Fibroblast of lung (primary cell): ENCODE results near the gene LGALS8. TPM values are rescaled to one million over a fixed set of nuclear protein-coding genes. Genes with fewer than 3 reads are reported as not detected.

Experiments
- DNase-seq, 2 donors: peaks; one replicate each; pipeline versions ENCODE4 v3.0.0 to v3.0.0-alpha.2; 2010; ENCODE audit warnings: low read depth in 2 of 2
- H2AFZ ChIP-seq: 2 replicates; pipeline ENCODE4 v1.5.1; 2012; ENCODE audit warnings: low read length, control low read depth, inconsistent platforms
- H3K27ac ChIP-seq: 2 replicates; pipeline ENCODE4 v1.5.1; 2011; ENCODE audit warnings: low read length, control low read depth; ENCODE audit not compliant: insufficient read depth
- H3K27me3 ChIP-seq: 2 replicates; pipeline ENCODE4 v1.5.1; 2011; ENCODE audit warnings: mild to moderate bottlenecking, low read length; ENCODE audit not compliant: control insufficient read depth, insufficient read depth
- H3K36me3 ChIP-seq: 2 replicates; pipeline ENCODE4 v1.5.1; 2011; ENCODE audit warnings: low read length; ENCODE audit not compliant: control insufficient read depth, insufficient read depth
- H3K4me1 ChIP-seq: 2 replicates; pipeline ENCODE4 v1.5.1; 2011; ENCODE audit warnings: low read length; ENCODE audit not compliant: control insufficient read depth, insufficient read depth; ENCODE audit errors: extremely low read depth
- H3K4me2 ChIP-seq: 2 replicates; pipeline ENCODE4 v1.5.1; 2011; ENCODE audit warnings: low read length, control low read depth; ENCODE audit not compliant: insufficient read depth; ENCODE audit errors: extremely low read depth
- H3K4me3 ChIP-seq, 4 experiments: fragments of 200-600 bp in 1 of 4; sonication (generic) in 1 of 4; replicated peaks in 1 of 4; 2 replicates each; pipeline ENCODE4 v1.5.1; 2011 to 2016; ENCODE audit warnings: low read length in 4 of 4, low read depth in 3 of 4, mild to moderate bottlenecking in 3 of 4, control low read depth in 2 of 4, inconsistent platforms in 1 of 4, mixed read lengths in 1 of 4; ENCODE audit not compliant: insufficient read depth in 1 of 4; ENCODE audit errors: control extremely low read depth in 1 of 4
- H3K79me2 ChIP-seq: 2 replicates; pipeline ENCODE4 v1.5.1; 2012; ENCODE audit warnings: mild to moderate bottlenecking, low read length, inconsistent platforms; ENCODE audit not compliant: control insufficient read depth, insufficient read depth
- H3K9ac ChIP-seq: 2 replicates; pipeline ENCODE4 v1.5.1; 2011; ENCODE audit warnings: mild to moderate bottlenecking, low read length, control low read depth; ENCODE audit not compliant: insufficient read depth
- H3K9me3 ChIP-seq: 2 replicates; pipeline ENCODE4 v1.5.1; 2012; ENCODE audit warnings: low read depth, low read length; ENCODE audit not compliant: control insufficient read depth, insufficient read depth
- H4K20me1 ChIP-seq: 2 replicates; pipeline ENCODE4 v1.5.1; 2011; ENCODE audit warnings: low read length; ENCODE audit not compliant: control insufficient read depth, insufficient read depth; ENCODE audit errors: extremely low read depth
- CTCF ChIP-seq, 2 donors: IDR thresholded peaks in 1 of 2; conservative IDR thresholded peaks in 1 of 2; 1 replicate in 1 of 2; 2 replicates in 1 of 2; pipeline ENCODE4 v1.5.1; 2011 to 2012; ENCODE audit warnings: low read length in 2 of 2, control low read depth in 1 of 2, inconsistent platforms in 1 of 2, low read depth in 1 of 2, mild to moderate bottlenecking in 1 of 2
- EZH2 ChIP-seq: IDR thresholded peaks from 2 replicates; pipeline ENCODE4 v1.5.1; 2012; ENCODE audit warnings: low read length, control low read depth, mild to moderate bottlenecking; ENCODE audit errors: missing control alignments
- polyA plus RNA-seq, 2 donors: library from polyadenylated mRNA; depleted of rRNA in 1 of 2; stranded (reverse) in 1 of 2; unstranded in 1 of 2; fragments of >200 nt; gene quantifications; 2 replicates each; pipeline ENCODE4 v1.2.1, GENCODE V29; 2011 to 2012; ENCODE audit warnings: missing spikeins in 1 of 2
- total RNA-seq: library from RNA; depleted of rRNA; stranded (reverse); fragments of >200 nt; gene quantifications from 2 replicates; pipeline ENCODE4 v1.2.1, GENCODE V29; 2014

LGALS8 gene
- total and polyA plus RNA-seq, 2 donors (not counting 1 experiment from before 2014, with no cell fraction given): 53.1 to 64.2 TPM

- Histone ChIP-seq H3K4me3 (no peak overlapping the region), H3K9ac (no peak overlapping the region), H3K4me1 (no peaks in the 10 kb centered on the region), H3K27me3 (no peaks in the 10 kb centered on the region), H3K36me3 (no peaks in the 10 kb centered on the region), H2AFZ (no peak overlapping the region), H3K9me3 (no peaks in the 10 kb centered on the region), H3K4me2 (no peak overlapping the region), H3K79me2 (peaks cover 13% of the 10 kb centered on the region), H4K20me1 (no peaks in the 10 kb centered on the region), H3K27ac (no peak overlapping the region)
- DNase-seq: no peak
- TF ChIP-seq CTCF (conservative IDR thresholded peaks at IDR 0.05 in 1 of 2, IDR thresholded peaks at IDR 0.05 in 1 of 2; ENCODE audit: low read depth in 1 of 2, low read length in 2 of 2) (no peak), EZH2 (no peak)
Measured at GRCh38 chr1:236526079-236526478, 2.3 kb downstream of the LGALS8 start.

DNA sequence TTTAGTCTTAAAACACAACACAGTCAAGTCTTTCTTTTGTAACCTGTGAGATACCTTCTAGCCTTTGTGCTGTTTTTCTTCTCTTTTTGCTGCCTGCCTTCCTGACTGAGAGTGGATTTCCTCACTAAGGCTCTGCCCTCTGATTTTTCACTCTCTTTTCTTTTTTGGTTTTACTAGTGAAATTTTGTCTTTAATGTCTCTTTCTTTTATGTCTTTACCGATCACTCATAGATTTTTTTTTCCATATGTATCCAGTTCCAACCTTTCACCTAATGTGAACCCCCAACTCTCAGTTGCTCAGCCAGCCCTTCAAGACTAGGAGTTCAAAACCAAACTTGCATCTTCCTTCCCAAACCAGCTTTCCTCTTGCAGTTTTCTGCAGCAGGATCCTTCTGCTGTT lies 6.5 kb downstream of the LGALS8 start:
- no peak for DNase-seq
- no peaks in the 10 kb centered on the region for H3K4me1 ChIP-seq
- no peak overlapping the region for H2AFZ ChIP-seq
- H3K9me3 ChIP-seq: no peaks in the 10 kb centered on the region
- no peak overlapping the region for H3K4me3 ChIP-seq
- no peak overlapping the region for H3K4me2 ChIP-seq
- TF ChIP-seq CTCF (conservative IDR thresholded peaks at IDR 0.05 in 1 of 2, IDR thresholded peaks at IDR 0.05 in 1 of 2; ENCODE audit: low read depth in 1 of 2, low read length in 2 of 2) (no peak), EZH2 (no peak)
- no peaks in the 10 kb centered on the region for H3K27me3 ChIP-seq
- H3K36me3 ChIP-seq: no peaks in the 10 kb centered on the region
- H4K20me1 ChIP-seq: no peaks in the 10 kb centered on the region
- H3K27ac ChIP-seq: no peak overlapping the region
- H3K79me2 ChIP-seq: peaks cover 3% of the 10 kb centered on the region
- H3K9ac ChIP-seq: no peak overlapping the region

GRCh38 chr1:236530959-236531358 lies 7.2 kb downstream of the LGALS8 start:
- H3K79me2 ChIP-seq: peaks cover 2% of the 10 kb centered on the region
- DNase-seq: no peak
- no peak overlapping the region for H3K4me3 ChIP-seq
- H3K27ac ChIP-seq: no peak overlapping the region
- no peak for TF ChIP-seq EZH2
- TF ChIP-seq CTCF (conservative IDR thresholded peaks at IDR 0.05 in 1 of 2, IDR thresholded peaks at IDR 0.05 in 1 of 2; ENCODE audit: low read depth in 1 of 2, low read length in 2 of 2): no peak
- H3K27me3 ChIP-seq: no peaks in the 10 kb centered on the region
- no peaks in the 10 kb centered on the region for H4K20me1 ChIP-seq
- H3K36me3 ChIP-seq: no peaks in the 10 kb centered on the region
- H3K9me3 ChIP-seq: no peaks in the 10 kb centered on the region
- H3K9ac ChIP-seq: no peak overlapping the region
- no peak overlapping the region for H3K4me2 ChIP-seq
- no peaks in the 10 kb centered on the region for H3K4me1 ChIP-seq
- H2AFZ ChIP-seq: no peak overlapping the region
